ENCODE data around the gene DMRTC2.

GRCh38 chr19:41811981-41812380 lies 32.9 kb upstream of the DMRTC2 start:
- TF ChIP-seq POLR2A (IDR thresholded peaks at IDR 0.05; ENCODE audit: low read length), result no peak
- TF ChIP-seq GATA1 (IDR thresholded peaks at IDR 0.05; ENCODE audit: low read depth, low read length), result no peak

All from erythroblast (primary cell).